WTC11 (cell line): Measurements from ENCODE around the gene PNLDC1. TPM values are rescaled to one million over a fixed set of nuclear protein-coding genes. Genes with fewer than 3 reads are reported as not detected.

Source experiments
- ATAC-seq: fragments of 200-7000 bp; cut with Tn5 transposase; 2 replicates; pipeline ENCODE4 v1.10.0; 2021; ENCODE audit warnings: mild to moderate bottlenecking, moderate library complexity
- CTCF ChIA-PET: fragments of 300-600 bp; sonication (Branson Sonifier 250); formaldehyde crosslinking; loops from one replicate; lab custom pipeline; 2021; ENCODE audit warnings: antibody characterized with exemption; lab: Charles Lee
- POLR2A ChIA-PET: fragments of 350-600 bp; sonication (Branson Sonifier 250); formaldehyde crosslinking; loops from one replicate; lab custom pipeline; 2021; ENCODE audit warnings: antibody characterized with exemption; lab: Charles Lee
- DNase-seq: peaks from one replicate; pipeline ENCODE4 v3.0.0; 2021; ENCODE audit warnings: low spot score
- H3K27ac Mint-ChIP-seq: 2 replicates; pipeline ENCODE4 v1.8.0; 2021; ENCODE audit warnings: mixed read lengths
- H3K27me3 Mint-ChIP-seq: 2 replicates; pipeline ENCODE4 v1.8.0; 2021; ENCODE audit warnings: low read depth, mild to moderate bottlenecking, moderate library complexity, mixed read lengths
- H3K36me3 Mint-ChIP-seq: 2 replicates; pipeline ENCODE4 v1.8.0; 2021; ENCODE audit warnings: mixed read lengths
- H3K4me1 Mint-ChIP-seq: 2 replicates; pipeline ENCODE4 v1.8.0; 2022; ENCODE audit warnings: mixed read lengths
- H3K4me3 Mint-ChIP-seq: 2 replicates; pipeline ENCODE4 v1.8.0; 2021; ENCODE audit warnings: mild to moderate bottlenecking, moderate library complexity, mixed read lengths
- H3K9me3 Mint-ChIP-seq: 2 replicates; pipeline ENCODE4 v1.8.0; 2021; ENCODE audit warnings: mixed read lengths
- ATF1 ChIP-seq: sonication (generic); formaldehyde crosslinking; IDR thresholded peaks from 2 replicates; pipeline ENCODE4 v1.8.1; 2023; ENCODE audit warnings: mild to moderate bottlenecking, moderate library complexity, missing genetic modification reagents
- E2F4 ChIP-seq: sonication (generic); formaldehyde crosslinking; IDR thresholded peaks from 2 replicates; pipeline ENCODE4 v1.8.1; 2022; ENCODE audit warnings: low read depth, mild to moderate bottlenecking, moderate library complexity, missing genetic modification reagents, borderline replicate concordance
- ELF4 ChIP-seq: sonication (generic); formaldehyde crosslinking; IDR thresholded peaks from 2 replicates; pipeline ENCODE4 v1.8.1; 2022; ENCODE audit warnings: low read depth, mild to moderate bottlenecking, moderate library complexity, missing genetic modification reagents
- FOXK1 ChIP-seq: sonication (generic); formaldehyde crosslinking; IDR thresholded peaks from 2 replicates; pipeline ENCODE4 v1.8.0; 2022; ENCODE audit warnings: mild to moderate bottlenecking, moderate library complexity, missing genetic modification reagents
- FOXP4 ChIP-seq: sonication (generic); formaldehyde crosslinking; IDR thresholded peaks from 2 replicates; pipeline ENCODE4 v1.8.0; 2022; ENCODE audit warnings: mild to moderate bottlenecking, missing genetic modification reagents
- GABPB1 ChIP-seq: sonication (generic); formaldehyde crosslinking; IDR thresholded peaks from 2 replicates; pipeline ENCODE4 v1.8.1; 2023; ENCODE audit warnings: mild to moderate bottlenecking, missing genetic modification reagents
- JAZF1 ChIP-seq: fragments of 250-450 bp; sonication (Bioruptor Pico); IDR thresholded peaks from 2 replicates; pipeline ENCODE4 v1.9.0; 2021; ENCODE audit warnings: moderate library complexity, mild to moderate bottlenecking, inconsistent platforms
- JUN ChIP-seq: sonication (generic); formaldehyde crosslinking; IDR thresholded peaks from 2 replicates; pipeline ENCODE4 v1.8.0; 2023; ENCODE audit warnings: mild to moderate bottlenecking, missing genetic modification reagents
- NR1H2 ChIP-seq: sonication (generic); formaldehyde crosslinking; IDR thresholded peaks from 2 replicates; pipeline ENCODE4 v1.9.0; 2021; ENCODE audit warnings: mild to moderate bottlenecking, moderate library complexity, missing genetic modification reagents
- NR2C2 ChIP-seq: sonication (generic); formaldehyde crosslinking; IDR thresholded peaks from 2 replicates; pipeline ENCODE4 v1.8.0; 2022; ENCODE audit warnings: mild to moderate bottlenecking, missing genetic modification reagents
- RORB ChIP-seq: fragments of 250-450 bp; sonication (Bioruptor Pico); IDR thresholded peaks from 2 replicates; pipeline ENCODE4 v1.9.0; 2021; ENCODE audit warnings: mild to moderate bottlenecking
- SMAD3 ChIP-seq: sonication (generic); formaldehyde crosslinking; IDR thresholded peaks from 2 replicates; pipeline ENCODE4 v1.8.0; 2022; ENCODE audit warnings: missing genetic modification reagents, mild to moderate bottlenecking, borderline replicate concordance
- SMAD4 ChIP-seq: sonication (generic); formaldehyde crosslinking; IDR thresholded peaks from 2 replicates; pipeline ENCODE4 v1.8.0; 2022; ENCODE audit warnings: mild to moderate bottlenecking, missing genetic modification reagents
- SOX15 ChIP-seq: fragments of 250-450 bp; sonication (Bioruptor Pico); IDR thresholded peaks from 2 replicates; pipeline ENCODE4 v1.9.0; 2021; ENCODE audit warnings: mild to moderate bottlenecking
- TEAD4 ChIP-seq: sonication (generic); formaldehyde crosslinking; IDR thresholded peaks from 2 replicates; pipeline ENCODE4 v1.8.0; 2022; ENCODE audit warnings: mild to moderate bottlenecking, missing genetic modification reagents
- TP53 ChIP-seq: sonication (generic); formaldehyde crosslinking; IDR thresholded peaks from 2 replicates; pipeline ENCODE4 v1.8.1; 2023; ENCODE audit warnings: mild to moderate bottlenecking, missing genetic modification reagents
- ZBTB43 ChIP-seq: sonication (generic); formaldehyde crosslinking; IDR thresholded peaks from 2 replicates; pipeline ENCODE4 v1.8.1; 2023; ENCODE audit warnings: mild to moderate bottlenecking, missing genetic modification reagents
- ZNF138 ChIP-seq: sonication (generic); formaldehyde crosslinking; conservative IDR thresholded peaks from 2 replicates; pipeline ENCODE4 v1.8.1; 2022; ENCODE audit warnings: mild to moderate bottlenecking, moderate library complexity, missing genetic modification reagents
- ZNF219 ChIP-seq: sonication (generic); formaldehyde crosslinking; IDR thresholded peaks from 2 replicates; pipeline ENCODE4 v1.8.0; 2023; ENCODE audit warnings: missing genetic modification reagents, mild to moderate bottlenecking, borderline replicate concordance
- ZNF317 ChIP-seq: sonication (generic); formaldehyde crosslinking; IDR thresholded peaks from 2 replicates; pipeline ENCODE4 v1.8.1; 2023; ENCODE audit warnings: low read depth, mild to moderate bottlenecking, moderate library complexity, missing genetic modification reagents, borderline replicate concordance
- total RNA-seq: library from RNA; stranded (reverse); gene quantifications from 3 replicates; pipeline ENCODE4 v1.2.3, GENCODE V29; 2021
- TF ChIP-seq, protein P1 (sequence below): fragments of 250-450 bp; sonication (Bioruptor Pico); IDR thresholded peaks from 2 replicates; pipeline ENCODE4 v1.9.0; 2021; ENCODE audit warnings: moderate library complexity, mild to moderate bottlenecking, inconsistent platforms, borderline replicate concordance
- TF ChIP-seq, protein P2 (sequence below): fragments of 250-450 bp; sonication (Bioruptor Pico); IDR thresholded peaks from 2 replicates; pipeline ENCODE4 v1.8.0; 2021; ENCODE audit warnings: mild to moderate bottlenecking
- TF ChIP-seq, protein P3 (sequence below): sonication (generic); formaldehyde crosslinking; IDR thresholded peaks from 2 replicates; pipeline ENCODE4 v1.8.1; 2022; ENCODE audit warnings: missing genetic modification reagents, borderline replicate concordance
- TF ChIP-seq, protein P4 (sequence below): fragments of 250-450 bp; sonication (Bioruptor Pico); conservative IDR thresholded peaks from 2 replicates; pipeline ENCODE4 v1.9.0; 2021; ENCODE audit warnings: mild to moderate bottlenecking

Gene PNLDC1
- total RNA-seq, 1 experiment from 2014 or later: 0.39 TPM

GRCh38 chr6:159854959-159855358, 54.9 kb downstream of the PNLDC1 start:
- peaks cover 4% of the 10 kb centered on the region for H3K36me3 Mint-ChIP-seq
- peaks cover 6% of the 10 kb centered on the region; the same call in 1 of the 2 replicates for H3K4me1 Mint-ChIP-seq

DNA sequence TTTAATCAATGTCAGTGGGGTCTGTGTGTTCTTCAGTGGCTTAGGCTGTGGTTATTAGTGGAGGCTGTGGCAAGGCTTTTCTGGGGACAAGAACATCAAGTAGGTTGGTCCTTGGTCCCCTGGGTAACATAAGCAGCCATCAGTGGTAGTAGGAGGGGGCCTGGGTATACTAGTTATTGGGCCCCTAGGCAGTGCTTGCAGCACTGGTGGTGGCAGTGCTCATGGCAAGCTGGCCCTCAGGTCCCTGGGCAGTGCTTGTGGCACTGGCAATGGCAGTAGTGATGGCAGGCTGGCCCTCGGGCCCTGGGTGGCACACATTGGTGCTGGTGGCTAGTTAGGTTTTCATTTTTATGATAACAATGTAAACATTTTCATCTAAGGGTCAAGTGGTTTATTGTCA, 58.2 kb downstream of the PNLDC1 start:
- H3K36me3 Mint-ChIP-seq: no peaks in the 10 kb centered on the region
- no peaks in the 10 kb centered on the region for H3K9me3 Mint-ChIP-seq
- no peak for TF ChIP-seq ZNF317 (CRISPR knock-in tag)
- no peaks in the 10 kb centered on the region for H3K27me3 Mint-ChIP-seq
- ChIA-PET POLR2A (no interaction called here), CTCF (no interaction called here)
- no peak for DNase-seq
- no peak for ATAC-seq
- H3K27ac Mint-ChIP-seq: no peak overlapping the region
- no peaks in the 10 kb centered on the region for H3K4me1 Mint-ChIP-seq
- no peak overlapping the region for H3K4me3 Mint-ChIP-seq

More at GRCh38 chr6:159854959-159855358, 54.9 kb downstream of the PNLDC1 start:
- Mint-ChIP-seq H3K9me3 (peaks cover 4% of the 10 kb centered on the region), H3K27me3 (no peaks in the 10 kb centered on the region), H3K27ac (no peak overlapping the region), H3K4me3 (no peak overlapping the region)
- ChIA-PET POLR2A (no interaction called here), CTCF (interaction anchor here (0.6 to 1.8 kb wide), 3 partner anchors 8 to 65 kb away, joined by 4 to 5 read pairs (median 4); partner anchors contain the start of genes MRPL18 and TCP1)
- TF ChIP-seq TP53: no peak
- no peak for TF ChIP-seq NR2C2 (CRISPR knock-in tag)
- no peak for TF ChIP-seq ZNF219 (CRISPR knock-in tag)
- no peak for TF ChIP-seq JUN
- TF ChIP-seq, protein P1, sequence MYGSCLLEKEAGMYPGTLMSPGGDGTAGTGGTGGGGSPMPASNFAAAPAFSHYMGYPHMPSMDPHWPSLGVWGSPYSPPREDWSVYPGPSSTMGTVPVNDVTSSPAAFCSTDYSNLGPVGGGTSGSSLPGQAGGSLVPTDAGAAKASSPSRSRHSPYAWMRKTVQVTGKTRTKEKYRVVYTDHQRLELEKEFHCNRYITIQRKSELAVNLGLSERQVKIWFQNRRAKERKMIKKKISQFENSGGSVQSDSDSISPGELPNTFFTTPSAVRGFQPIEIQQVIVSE (CRISPR knock-in tag): no peak
- ATAC-seq (no peak), DNase-seq (no peak)

DNA sequence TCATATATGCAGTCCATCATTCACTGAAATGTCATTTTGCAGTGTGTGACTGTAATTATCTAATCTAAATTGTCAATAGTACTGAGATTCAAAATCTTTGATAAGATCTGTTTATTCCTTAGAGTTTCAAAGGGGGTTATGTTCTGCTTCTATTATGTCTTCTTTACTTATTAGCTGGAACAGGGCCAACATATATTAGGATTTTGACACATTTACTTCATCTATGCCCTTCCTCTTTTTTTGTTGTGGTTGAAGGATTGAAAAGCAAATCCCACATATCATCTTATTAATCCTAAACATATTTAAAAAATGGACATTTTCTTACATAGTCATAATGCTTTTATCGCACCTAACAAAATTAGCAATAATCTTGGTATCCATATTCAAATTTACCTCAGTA, 60.4 kb downstream of the PNLDC1 start:
- H3K9me3 Mint-ChIP-seq: no peaks in the 10 kb centered on the region
- no peaks in the 10 kb centered on the region for H3K36me3 Mint-ChIP-seq
- ATAC-seq: no peak
- no peaks in the 10 kb centered on the region for H3K27me3 Mint-ChIP-seq
- no peak for DNase-seq
- no peak overlapping the region for H3K27ac Mint-ChIP-seq
- no peak overlapping the region for H3K4me3 Mint-ChIP-seq
- no peaks in the 10 kb centered on the region for H3K4me1 Mint-ChIP-seq
- ChIA-PET POLR2A (no interaction called here), CTCF (no interaction called here)
- no peak for TF ChIP-seq SOX15 (CRISPR knock-in tag)
- no peak for TF ChIP-seq FOXK1
- TF ChIP-seq ZBTB43 (CRISPR knock-in tag): no peak
- no peak for TF ChIP-seq SMAD3
- TF ChIP-seq ATF1: no peak
- no peak for TF ChIP-seq NR1H2 (CRISPR knock-in tag)
- TF ChIP-seq SMAD4 (CRISPR knock-in tag): no peak
- TF ChIP-seq GABPB1 (CRISPR knock-in tag): no peak
- TF ChIP-seq, protein P2, sequence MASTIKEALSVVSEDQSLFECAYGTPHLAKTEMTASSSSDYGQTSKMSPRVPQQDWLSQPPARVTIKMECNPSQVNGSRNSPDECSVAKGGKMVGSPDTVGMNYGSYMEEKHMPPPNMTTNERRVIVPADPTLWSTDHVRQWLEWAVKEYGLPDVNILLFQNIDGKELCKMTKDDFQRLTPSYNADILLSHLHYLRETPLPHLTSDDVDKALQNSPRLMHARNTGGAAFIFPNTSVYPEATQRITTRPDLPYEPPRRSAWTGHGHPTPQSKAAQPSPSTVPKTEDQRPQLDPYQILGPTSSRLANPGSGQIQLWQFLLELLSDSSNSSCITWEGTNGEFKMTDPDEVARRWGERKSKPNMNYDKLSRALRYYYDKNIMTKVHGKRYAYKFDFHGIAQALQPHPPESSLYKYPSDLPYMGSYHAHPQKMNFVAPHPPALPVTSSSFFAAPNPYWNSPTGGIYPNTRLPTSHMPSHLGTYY (CRISPR knock-in tag): no peak
- TF ChIP-seq, protein P3, sequence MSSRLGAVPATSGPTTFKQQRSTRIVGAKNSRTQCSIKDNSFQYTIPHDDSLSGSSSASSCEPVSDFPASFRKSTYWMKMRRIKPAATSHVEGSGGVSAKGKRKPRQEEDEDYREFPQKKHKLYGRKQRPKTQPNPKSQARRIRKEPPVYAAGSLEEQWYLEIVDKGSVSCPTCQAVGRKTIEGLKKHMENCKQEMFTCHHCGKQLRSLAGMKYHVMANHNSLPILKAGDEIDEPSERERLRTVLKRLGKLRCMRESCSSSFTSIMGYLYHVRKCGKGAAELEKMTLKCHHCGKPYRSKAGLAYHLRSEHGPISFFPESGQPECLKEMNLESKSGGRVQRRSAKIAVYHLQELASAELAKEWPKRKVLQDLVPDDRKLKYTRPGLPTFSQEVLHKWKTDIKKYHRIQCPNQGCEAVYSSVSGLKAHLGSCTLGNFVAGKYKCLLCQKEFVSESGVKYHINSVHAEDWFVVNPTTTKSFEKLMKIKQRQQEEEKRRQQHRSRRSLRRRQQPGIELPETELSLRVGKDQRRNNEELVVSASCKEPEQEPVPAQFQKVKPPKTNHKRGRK (CRISPR knock-in tag): no peak
- no peak for TF ChIP-seq ELF4 (CRISPR knock-in tag)
- TF ChIP-seq, protein P4, sequence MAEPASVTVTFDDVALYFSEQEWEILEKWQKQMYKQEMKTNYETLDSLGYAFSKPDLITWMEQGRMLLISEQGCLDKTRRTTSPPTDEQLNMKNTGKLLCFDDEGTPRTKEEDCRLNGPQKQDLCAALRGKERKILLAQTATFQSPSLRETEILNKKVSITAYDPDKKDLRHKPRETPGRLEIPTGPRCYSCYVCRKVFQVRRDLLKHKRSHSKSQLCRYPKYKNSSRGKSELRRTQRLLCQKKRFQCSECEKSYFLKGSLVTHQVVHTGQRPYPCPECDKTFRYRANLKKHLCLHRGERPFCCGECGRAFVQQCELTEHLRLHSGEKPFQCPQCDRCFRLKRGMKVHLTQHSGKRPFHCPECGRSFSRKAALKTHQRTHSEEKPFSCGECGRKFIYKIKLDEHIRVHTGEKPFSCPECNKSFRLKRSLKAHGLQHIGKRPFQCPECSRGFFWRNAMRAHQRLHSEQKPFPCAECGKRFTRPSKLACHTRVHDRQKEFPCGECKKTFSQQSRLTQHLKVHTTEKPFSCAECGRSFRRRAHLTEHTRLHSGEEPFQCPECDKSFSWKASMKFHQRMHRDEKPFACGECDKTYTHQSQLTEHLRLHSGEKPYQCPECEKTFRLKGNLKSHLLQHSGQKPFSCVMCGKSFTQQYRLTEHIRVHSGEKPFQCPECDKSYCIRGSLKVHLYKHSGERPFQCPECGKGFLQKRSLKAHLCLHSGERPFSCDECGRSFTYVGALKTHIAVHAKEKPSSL (CRISPR knock-in tag): no peak
- no peak for TF ChIP-seq RORB (CRISPR knock-in tag)
- TF ChIP-seq TEAD4 (CRISPR knock-in tag): no peak
- no peak for TF ChIP-seq JAZF1
- TF ChIP-seq FOXP4: no peak
- TF ChIP-seq ZNF138 (CRISPR knock-in tag): no peak
- TF ChIP-seq E2F4: no peak
